Activated CD4-positive, alpha-beta T cell treated with anti-CD3 and anti-CD28 coated beads, Interleukin-2, Interleukin-6, amounts not matched to agents 100 ng/mL and 50 ng/mL, durations not matched to agents 16 hours and 8 hours (primary cell): ENCODE results near the gene ZBTB32.

Experiments
- DNase-seq: peaks from one replicate; pipeline ENCODE4 v3.0.0-alpha.2; 2020

ZBTB32 gene

GRCh38 chr19:35739275-35740107 is 35.1 kb downstream of the ZBTB32 start:
- no peak for DNase-seq

GRCh38 chr19:35740108-35740422 is 35.7 kb downstream of the ZBTB32 start:
- no peak for DNase-seq

GRCh38 chr19:35740423-35741202 is 36.3 kb downstream of the ZBTB32 start:
- DNase-seq, result peak; percentile 98

GRCh38 chr19:35741203-35741515 is 36.8 kb downstream of the ZBTB32 start:
- DNase-seq, result no peak

- peak; percentile 80 for DNase-seq
Observed at GRCh38 chr19:35742121-35742724, 37.9 kb downstream of the ZBTB32 start, which contains the start of gene IGFLR1. IGFLR1 (minus strand) TSS chr19:35742452; CDS start chr19:35741180, 1,272 bp downstream.

- DNase-seq, result no peak
Observed at GRCh38 chr19:35743640-35744429, 39.5 kb downstream of the ZBTB32 start.

GRCh38 chr19:35744430-35745327 is 40.3 kb downstream of the ZBTB32 start:
- DNase-seq, result peak; percentile 97

- peak; percentile 99 for DNase-seq
Observed at GRCh38 chr19:35745328-35746086, 41.1 kb downstream of the ZBTB32 start, which contains the start of the genes PSENEN and U2AF1L4. PSENEN (plus strand) TSS chr19:35745651; CDS start chr19:35745931, 280 bp downstream. U2AF1L4 (minus strand) TSS chr19:35745418; CDS start chr19:35745391, 27 bp downstream.

GRCh38 chr19:35746087-35746462 is 41.7 kb downstream of the ZBTB32 start:
- DNase-seq, result no peak

- no peak for DNase-seq
Observed at GRCh38 chr19:35746531-35746930, 42.2 kb downstream of the ZBTB32 start.

- peak; percentile 99 for DNase-seq
Observed at GRCh38 chr19:35748106-35749020, 44.0 kb downstream of the ZBTB32 start, which contains the start of gene LIN37. LIN37 (plus strand) TSS chr19:35748576; CDS start chr19:35748725, 149 bp downstream.

- no peak for DNase-seq
Observed at GRCh38 chr19:35750167-35750566, 45.8 kb downstream of the ZBTB32 start.

GRCh38 chr19:35751839-35752745 is 47.7 kb downstream of the ZBTB32 start:
- DNase-seq, result no peak

GRCh38 chr19:35752746-35753350 is 48.5 kb downstream of the ZBTB32 start:
- no peak for DNase-seq

GRCh38 chr19:35753634-35754369 is 49.4 kb downstream of the ZBTB32 start:
- DNase-seq, result no peak

GRCh38 chr19:35754370-35755130 is 50.2 kb downstream of the ZBTB32 start:
- DNase-seq, result no peak

GRCh38 chr19:35755131-35755549 is 50.8 kb downstream of the ZBTB32 start:
- no peak for DNase-seq
